AG04450 (cell line): ENCODE results near the gene NLGN1. TPM values are rescaled to one million over a fixed set of nuclear protein-coding genes. Genes with fewer than 3 reads are reported as not detected.
A peak's percentile ranks its signal among the peaks of the same experiment; 100 is the strongest.

Source experiments
- CTCF ChIA-PET: fragments of 300-600, 350-600 bp; formaldehyde crosslinking; extraction: SDS; loops from one replicate; lab custom pipeline; 2022; ENCODE audit warnings: antibody characterized with exemption, inconsistent platforms; lab: Charles Lee
- POLR2A ChIA-PET: fragments of 350-600 bp; formaldehyde crosslinking; extraction: SDS; loops from one replicate; lab custom pipeline; 2021; ENCODE audit warnings: antibody characterized with exemption, inconsistent platforms; lab: Yijun Ruan, JAX
- DNase-seq: peaks from one replicate; pipeline ENCODE4 v3.0.0-alpha.2; 2011; ENCODE audit warnings: low read depth, low spot score
- H3K27ac ChIP-seq: one replicate; pipeline ENCODE4 v1.5.1; 2012; ENCODE audit warnings: low read depth, low read length, control low read depth
- H3K27me3 ChIP-seq: one replicate; pipeline ENCODE4 v1.6.0; 2012; ENCODE audit warnings: low read length; ENCODE audit not compliant: control insufficient read depth, insufficient read depth
- H3K4me3 ChIP-seq: 2 replicates; pipeline ENCODE4 v1.5.1; 2011; ENCODE audit warnings: mild to moderate bottlenecking, low read depth, low read length, control low read depth
- H3K9me3 ChIP-seq: 2 replicates; pipeline ENCODE4 v1.5.1; 2012; ENCODE audit warnings: low read length; ENCODE audit not compliant: control insufficient read depth, insufficient read depth
- CTCF ChIP-seq: IDR thresholded peaks from 2 replicates; pipeline ENCODE4 v1.5.1; 2011; ENCODE audit warnings: low read depth, low read length, control low read depth, inconsistent platforms
- polyA plus RNA-seq: library from polyadenylated mRNA; depleted of rRNA; stranded (reverse); fragments of >200 nt; gene quantifications from 2 replicates; pipeline ENCODE4 v1.2.3, GENCODE V29; 2011

NLGN1 gene
- polyA plus RNA-seq, 1 experiment = 1.7 TPM

DNA sequence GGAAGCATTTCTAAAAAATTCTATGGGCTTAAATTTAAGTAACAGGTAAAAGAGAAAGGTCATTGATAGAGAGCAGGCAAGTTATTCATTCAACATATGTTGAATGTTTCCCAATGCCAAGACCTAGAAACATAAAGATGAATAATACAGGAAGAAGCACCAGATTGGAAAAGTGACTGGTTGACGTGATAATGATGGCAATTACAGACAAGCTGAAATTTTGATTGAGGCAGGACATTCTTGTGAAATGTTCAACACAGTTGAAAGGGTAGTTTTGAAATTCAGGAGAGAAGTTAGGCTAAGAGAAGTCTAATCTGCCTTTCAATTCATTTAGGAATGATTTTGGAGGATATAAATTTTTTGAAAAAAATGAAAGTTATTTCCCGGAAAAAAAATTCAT, 925.2 kb downstream of the NLGN1 start:
- Histone ChIP-seq H3K4me3 (no peak overlapping the region), H3K27me3 (no peaks in the 10 kb centered on the region), H3K9me3 (no peaks in the 10 kb centered on the region), H3K27ac (no peak overlapping the region)
- ChIA-PET POLR2A (no interaction called here), CTCF (no interaction called here)
- TF ChIP-seq CTCF = no peak
- no peak for DNase-seq

DNA sequence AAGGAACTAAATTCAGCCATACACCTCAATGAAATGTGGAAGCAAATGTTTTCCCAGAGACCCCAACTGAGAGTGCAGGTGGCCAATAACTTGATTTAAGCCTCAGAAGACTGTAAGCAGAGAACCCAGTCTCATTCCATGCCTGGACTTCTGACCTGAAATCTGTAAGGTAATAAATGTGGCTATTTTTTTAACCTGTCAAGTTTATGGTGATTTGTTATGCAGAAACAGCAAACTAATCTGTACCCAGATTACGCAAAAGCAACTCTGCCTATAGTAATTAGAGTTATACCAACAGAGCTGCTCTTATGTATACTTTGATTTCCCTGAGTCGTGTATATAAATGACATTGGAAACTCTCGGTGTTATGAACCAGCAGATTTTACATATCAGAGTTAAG, 927.6 kb downstream of the NLGN1 start:
- Histone ChIP-seq H3K27me3 (no peaks in the 10 kb centered on the region), H3K9me3 (no peaks in the 10 kb centered on the region), H3K4me3 (no peak overlapping the region), H3K27ac (no peak overlapping the region)
- TF ChIP-seq CTCF = no peak
- CTCF ChIA-PET = no interaction called here
- DNase-seq = no peak
- POLR2A ChIA-PET = no interaction called here

DNA sequence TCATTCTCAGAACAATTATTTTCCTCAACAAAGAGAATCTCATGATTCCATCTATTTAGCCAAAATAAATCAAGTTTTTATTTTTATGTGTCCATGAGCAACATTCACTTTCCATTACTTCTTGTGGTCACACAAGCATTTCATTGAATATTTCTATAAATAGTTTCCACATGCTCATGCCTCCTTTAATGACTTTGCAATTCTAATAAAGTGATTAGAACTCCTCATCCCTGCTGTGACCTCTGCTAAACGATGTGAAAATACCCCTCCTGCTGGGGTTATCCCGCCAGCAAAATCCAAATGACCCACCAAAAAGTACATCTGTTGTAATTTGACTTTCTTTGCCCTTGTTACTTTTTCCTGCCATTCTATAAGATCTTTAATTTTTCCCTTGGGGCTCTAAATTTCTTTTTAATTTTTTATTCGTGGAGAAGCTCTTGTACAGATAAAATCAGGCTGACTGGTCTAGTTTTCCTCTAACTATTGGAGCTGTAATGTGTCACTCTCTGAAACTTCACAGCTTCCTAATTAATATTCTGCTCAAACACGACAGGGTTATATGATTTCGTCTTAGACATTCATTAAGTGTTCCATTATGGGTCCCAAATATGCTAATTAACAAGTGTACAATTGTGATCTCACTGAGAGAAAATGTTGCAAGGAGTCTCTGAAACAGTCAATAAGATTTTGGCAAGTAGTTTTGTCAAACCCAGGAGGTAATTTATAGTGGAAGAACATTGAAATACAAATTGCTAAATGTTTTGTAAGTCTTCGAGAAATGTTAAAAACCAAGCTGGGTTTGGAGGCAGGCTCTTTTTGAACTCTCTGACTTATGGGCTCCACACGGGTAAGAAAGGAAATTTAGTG, 928.5 kb downstream of the NLGN1 start:
- no peak for DNase-seq
- Histone ChIP-seq H3K27ac (no peak overlapping the region), H3K9me3 (no peaks in the 10 kb centered on the region), H3K27me3 (no peaks in the 10 kb centered on the region), H3K4me3 (no peak overlapping the region)
- ChIA-PET CTCF (no interaction called here), POLR2A (no interaction called here)
- no peak for TF ChIP-seq CTCF

DNA sequence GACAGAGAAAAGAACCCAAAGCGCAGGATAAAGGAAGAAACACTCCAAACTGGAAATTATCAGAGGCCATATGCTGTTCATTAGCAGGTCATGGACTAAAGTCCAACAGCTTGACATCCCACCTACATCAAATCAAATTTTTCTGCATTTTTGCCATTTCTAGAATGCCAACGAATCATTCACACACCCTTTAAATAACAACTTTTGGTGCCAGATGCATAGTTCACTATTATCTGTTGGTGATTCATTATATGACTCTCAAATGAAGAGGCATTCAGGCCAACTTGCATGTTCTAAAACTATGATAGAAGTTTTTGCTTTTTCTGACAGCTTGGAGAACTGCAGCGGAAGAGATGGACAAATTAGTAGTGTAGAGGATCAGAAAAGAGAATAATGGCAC, 931.8 kb downstream of the NLGN1 start:
- no peak for TF ChIP-seq CTCF
- ChIA-PET CTCF (interaction anchor here (1.2 kb wide), 1 partner anchor 19 kb away, joined by 3 read pairs; no protein-coding TSS in a partner anchor), POLR2A (no interaction called here)
- no peaks in the 10 kb centered on the region for H3K9me3 ChIP-seq
- H3K27ac ChIP-seq = no peak overlapping the region
- H3K27me3 ChIP-seq = no peaks in the 10 kb centered on the region
- no peak for DNase-seq
- no peak overlapping the region for H3K4me3 ChIP-seq

GRCh38 chr3:174330303-174330702, 932.8 kb downstream of the NLGN1 start:
- no peak for TF ChIP-seq CTCF
- CTCF ChIA-PET = interaction anchor here (1.2 kb wide), 1 partner anchor 18 kb away, joined by 3 read pairs; no protein-coding TSS in a partner anchor
- peak; percentile 51 for DNase-seq
- Histone ChIP-seq H3K27me3 (no peaks in the 10 kb centered on the region), H3K4me3 (no peak overlapping the region), H3K9me3 (no peaks in the 10 kb centered on the region), H3K27ac (no peak overlapping the region)
- POLR2A ChIA-PET = interaction anchor here (1.0 kb wide), 1 partner anchor 132 kb away, joined by 3 read pairs; no protein-coding TSS in a partner anchor
